Prostate gland (tissue), 2 donors: ENCODE results near the gene MAD1L1.

Experiments
- POLR2A ChIP-seq: fragments of 450-650 bp; IDR thresholded peaks from one replicate; pipeline ENCODE4 v1.6.1; 2016; ENCODE audit warnings: antibody characterized with exemption, mild to moderate bottlenecking
- POLR2AphosphoS5 ChIP-seq: sonication (generic); formaldehyde crosslinking; IDR thresholded peaks from one replicate; pipeline ENCODE4 v1.6.1; 2017; ENCODE audit warnings: antibody characterized with exemption
- TF ChIP-seq, protein P1 (sequence below), 4 experiments: fragments of 200-600 bp in 2 of 4; fragments of 450-650 bp in 2 of 4; sonication (generic) in 2 of 4; IDR thresholded peaks; 1 replicate in 3 of 4; 2 replicates in 1 of 4; pipeline ENCODE4 v1.5.1; 2016 to 2019; ENCODE audit warnings: antibody characterized with exemption in 4 of 4, mild to moderate bottlenecking in 2 of 4, moderate library complexity in 2 of 4

DNA sequence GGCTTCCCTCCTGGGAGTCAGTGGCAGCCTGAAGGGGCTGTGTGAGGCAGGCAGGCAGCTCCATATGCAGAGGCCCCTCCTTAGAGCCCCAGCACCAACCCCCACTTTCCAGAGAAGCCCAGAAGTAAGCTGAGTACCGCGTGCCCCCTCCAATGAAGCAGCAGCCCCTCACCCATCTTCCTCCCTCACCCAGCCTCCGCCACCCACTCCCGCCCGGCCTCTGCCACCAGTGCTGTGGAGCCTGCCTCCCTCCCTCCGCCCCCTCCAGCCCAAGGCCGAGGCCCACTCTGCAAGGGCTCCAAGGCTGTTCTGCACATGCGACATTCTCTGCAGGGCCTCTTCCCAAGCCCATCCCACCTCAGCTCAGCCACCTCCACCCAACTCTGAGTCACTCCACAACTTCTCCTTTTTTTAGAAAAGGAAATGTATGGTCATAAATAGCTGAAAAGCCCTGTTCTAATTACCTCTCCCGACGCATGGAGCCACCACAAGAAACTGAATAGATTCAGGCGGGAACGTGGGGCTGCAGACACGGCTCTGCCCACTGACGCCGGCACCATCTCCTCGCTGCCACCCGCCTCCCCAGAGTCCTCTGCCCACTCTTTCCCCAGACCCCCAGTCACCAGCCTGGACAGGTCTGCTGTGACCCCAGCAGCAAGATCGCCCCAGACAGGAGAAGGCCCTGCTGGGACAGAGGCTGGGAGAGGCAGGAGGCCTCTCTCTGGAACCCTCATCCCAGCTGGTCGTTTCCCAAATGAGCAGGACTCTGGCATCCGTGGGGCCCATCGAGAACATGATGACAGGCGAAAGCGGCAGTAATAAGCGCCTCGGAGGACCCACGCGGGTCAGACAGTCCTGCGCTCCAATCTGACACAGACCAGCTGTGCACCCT lies 213.9 kb downstream of the MAD1L1 start:
- TF ChIP-seq, protein P1, sequence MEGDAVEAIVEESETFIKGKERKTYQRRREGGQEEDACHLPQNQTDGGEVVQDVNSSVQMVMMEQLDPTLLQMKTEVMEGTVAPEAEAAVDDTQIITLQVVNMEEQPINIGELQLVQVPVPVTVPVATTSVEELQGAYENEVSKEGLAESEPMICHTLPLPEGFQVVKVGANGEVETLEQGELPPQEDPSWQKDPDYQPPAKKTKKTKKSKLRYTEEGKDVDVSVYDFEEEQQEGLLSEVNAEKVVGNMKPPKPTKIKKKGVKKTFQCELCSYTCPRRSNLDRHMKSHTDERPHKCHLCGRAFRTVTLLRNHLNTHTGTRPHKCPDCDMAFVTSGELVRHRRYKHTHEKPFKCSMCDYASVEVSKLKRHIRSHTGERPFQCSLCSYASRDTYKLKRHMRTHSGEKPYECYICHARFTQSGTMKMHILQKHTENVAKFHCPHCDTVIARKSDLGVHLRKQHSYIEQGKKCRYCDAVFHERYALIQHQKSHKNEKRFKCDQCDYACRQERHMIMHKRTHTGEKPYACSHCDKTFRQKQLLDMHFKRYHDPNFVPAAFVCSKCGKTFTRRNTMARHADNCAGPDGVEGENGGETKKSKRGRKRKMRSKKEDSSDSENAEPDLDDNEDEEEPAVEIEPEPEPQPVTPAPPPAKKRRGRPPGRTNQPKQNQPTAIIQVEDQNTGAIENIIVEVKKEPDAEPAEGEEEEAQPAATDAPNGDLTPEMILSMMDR (IDR thresholded peaks at IDR 0.05): no peak
- TF ChIP-seq POLR2A (no peak), POLR2AphosphoS5 (no peak)
